WTC11 (cell line): Measurements from ENCODE around the gene DNAJC6. TPM values are rescaled to one million over a fixed set of nuclear protein-coding genes. Genes with fewer than 3 reads are reported as not detected.

ENCODE experiments used
- ATAC-seq: fragments of 200-7000 bp; cut with Tn5 transposase; 2 replicates; pipeline ENCODE4 v1.10.0; 2021; ENCODE audit warnings: mild to moderate bottlenecking, moderate library complexity
- CTCF ChIA-PET: fragments of 300-600 bp; sonication (Branson Sonifier 250); formaldehyde crosslinking; loops from one replicate; lab custom pipeline; 2021; ENCODE audit warnings: antibody characterized with exemption; lab: Charles Lee
- POLR2A ChIA-PET: fragments of 350-600 bp; sonication (Branson Sonifier 250); formaldehyde crosslinking; loops from one replicate; lab custom pipeline; 2021; ENCODE audit warnings: antibody characterized with exemption; lab: Charles Lee
- DNase-seq: peaks from one replicate; pipeline ENCODE4 v3.0.0; 2021; ENCODE audit warnings: low spot score
- H3K27ac Mint-ChIP-seq: 2 replicates; pipeline ENCODE4 v1.8.0; 2021; ENCODE audit warnings: mixed read lengths
- H3K27me3 Mint-ChIP-seq: 2 replicates; pipeline ENCODE4 v1.8.0; 2021; ENCODE audit warnings: low read depth, mild to moderate bottlenecking, moderate library complexity, mixed read lengths
- H3K36me3 Mint-ChIP-seq: 2 replicates; pipeline ENCODE4 v1.8.0; 2021; ENCODE audit warnings: mixed read lengths
- H3K4me1 Mint-ChIP-seq: 2 replicates; pipeline ENCODE4 v1.8.0; 2022; ENCODE audit warnings: mixed read lengths
- H3K4me3 Mint-ChIP-seq: 2 replicates; pipeline ENCODE4 v1.8.0; 2021; ENCODE audit warnings: mild to moderate bottlenecking, moderate library complexity, mixed read lengths
- H3K9me3 Mint-ChIP-seq: 2 replicates; pipeline ENCODE4 v1.8.0; 2021; ENCODE audit warnings: mixed read lengths
- ATF1 ChIP-seq: sonication (generic); formaldehyde crosslinking; IDR thresholded peaks from 2 replicates; pipeline ENCODE4 v1.8.1; 2023; ENCODE audit warnings: mild to moderate bottlenecking, moderate library complexity, missing genetic modification reagents
- ATF2 ChIP-seq: sonication (generic); formaldehyde crosslinking; IDR thresholded peaks from 2 replicates; pipeline ENCODE4 v1.8.1; 2022; ENCODE audit warnings: low read depth, missing genetic modification reagents, borderline replicate concordance
- ATF6 ChIP-seq: sonication (generic); formaldehyde crosslinking; IDR thresholded peaks from 2 replicates; pipeline ENCODE4 v1.8.1; 2023; ENCODE audit warnings: mild to moderate bottlenecking, missing genetic modification reagents
- CTCF ChIP-seq: fragments of 200-600 bp; IDR thresholded peaks from 2 replicates; pipeline ENCODE4 v1.8.0; 2022; ENCODE audit warnings: antibody characterized with exemption
- E2F4 ChIP-seq: sonication (generic); formaldehyde crosslinking; IDR thresholded peaks from 2 replicates; pipeline ENCODE4 v1.8.1; 2022; ENCODE audit warnings: low read depth, mild to moderate bottlenecking, moderate library complexity, missing genetic modification reagents, borderline replicate concordance
- ESRRA ChIP-seq: sonication (generic); formaldehyde crosslinking; IDR thresholded peaks from 2 replicates; pipeline ENCODE4 v1.8.1; 2022; ENCODE audit warnings: mild to moderate bottlenecking, missing genetic modification reagents, borderline replicate concordance
- ETV6 ChIP-seq: sonication (generic); formaldehyde crosslinking; IDR thresholded peaks from 2 replicates; pipeline ENCODE4 v1.8.1; 2022; ENCODE audit warnings: mild to moderate bottlenecking, missing genetic modification reagents
- FOXK1 ChIP-seq: sonication (generic); formaldehyde crosslinking; IDR thresholded peaks from 2 replicates; pipeline ENCODE4 v1.8.0; 2022; ENCODE audit warnings: mild to moderate bottlenecking, moderate library complexity, missing genetic modification reagents
- FOXP1 ChIP-seq: sonication (generic); formaldehyde crosslinking; IDR thresholded peaks from 2 replicates; pipeline ENCODE4 v1.8.0; 2022; ENCODE audit warnings: missing genetic modification reagents, mild to moderate bottlenecking, moderate library complexity, borderline replicate concordance
- GRHL2 ChIP-seq: fragments of 250-450 bp; sonication (Bioruptor Pico); IDR thresholded peaks from 2 replicates; pipeline ENCODE4 v1.8.0; 2022; ENCODE audit warnings: mild to moderate bottlenecking, moderate library complexity; ENCODE audit not compliant: insufficient replicate concordance, severe bottlenecking
- IRF2 ChIP-seq: sonication (generic); formaldehyde crosslinking; IDR thresholded peaks from 2 replicates; pipeline ENCODE4 v1.8.0; 2022; ENCODE audit warnings: low read depth, missing genetic modification reagents, borderline replicate concordance
- NFYB ChIP-seq: sonication (generic); formaldehyde crosslinking; conservative IDR thresholded peaks from 2 replicates; pipeline ENCODE4 v1.8.0; 2022; ENCODE audit warnings: low read depth, missing genetic modification reagents
- RORB ChIP-seq: fragments of 250-450 bp; sonication (Bioruptor Pico); IDR thresholded peaks from 2 replicates; pipeline ENCODE4 v1.9.0; 2021; ENCODE audit warnings: mild to moderate bottlenecking
- STAT6 ChIP-seq: sonication (generic); formaldehyde crosslinking; conservative IDR thresholded peaks from 2 replicates; pipeline ENCODE4 v1.8.1; 2023; ENCODE audit warnings: mild to moderate bottlenecking, low read depth, missing genetic modification reagents, moderate library complexity
- TCF7 ChIP-seq: sonication (generic); formaldehyde crosslinking; IDR thresholded peaks from 2 replicates; pipeline ENCODE4 v1.8.0; 2022; ENCODE audit warnings: mild to moderate bottlenecking, low read depth, missing genetic modification reagents, moderate library complexity
- USF2 ChIP-seq: sonication (generic); formaldehyde crosslinking; IDR thresholded peaks from 2 replicates; pipeline ENCODE4 v1.8.1; 2023; ENCODE audit warnings: mild to moderate bottlenecking, missing genetic modification reagents, moderate library complexity
- ZNF138 ChIP-seq: sonication (generic); formaldehyde crosslinking; conservative IDR thresholded peaks from 2 replicates; pipeline ENCODE4 v1.8.1; 2022; ENCODE audit warnings: mild to moderate bottlenecking, moderate library complexity, missing genetic modification reagents
- ZNF263 ChIP-seq: sonication (generic); formaldehyde crosslinking; IDR thresholded peaks from 2 replicates; pipeline ENCODE4 v1.8.1; 2022; ENCODE audit warnings: low read depth, mild to moderate bottlenecking, moderate library complexity, missing genetic modification reagents
- ZNF425 ChIP-seq: fragments of 250-450 bp; sonication (Bioruptor Pico); conservative IDR thresholded peaks from 2 replicates; pipeline ENCODE4 v1.9.0; 2021; ENCODE audit warnings: mild to moderate bottlenecking
- total RNA-seq: library from RNA; stranded (reverse); gene quantifications from 3 replicates; pipeline ENCODE4 v1.2.3, GENCODE V29; 2021

DNAJC6 gene
- total RNA-seq, 1 experiment from 2014 or later: 9.1 TPM

- Mint-ChIP-seq H3K27me3 (no peaks in the 10 kb centered on the region), H3K4me1 (peaks cover 7% of the 10 kb centered on the region), H3K27ac (no peak overlapping the region), H3K36me3 (no peaks in the 10 kb centered on the region), H3K9me3 (no peaks in the 10 kb centered on the region), H3K4me3 (no peak overlapping the region)
- DNase-seq (no peak), ATAC-seq (no peak)
- ChIA-PET POLR2A (no interaction called here), CTCF (no interaction called here)
- TF ChIP-seq FOXP1 (CRISPR knock-in tag) (no peak), CTCF (no peak), ATF1 (CRISPR knock-in tag) (no peak)
These were observed 88.7 kb downstream of the DNAJC6 start for GRCh38 chr1:65398083-65398482.

- DNase-seq (no peak), ATAC-seq (no peak)
- ChIA-PET POLR2A (no interaction called here), CTCF (no interaction called here)
- Mint-ChIP-seq H3K27ac (no peak overlapping the region), H3K36me3 (no peaks in the 10 kb centered on the region), H3K4me1 (peaks cover 7% of the 10 kb centered on the region), H3K9me3 (no peaks in the 10 kb centered on the region), H3K27me3 (no peaks in the 10 kb centered on the region), H3K4me3 (no peak overlapping the region)
- no peak for TF ChIP-seq ZNF425 (CRISPR knock-in tag)
- TF ChIP-seq ATF2: no peak
- no peak for TF ChIP-seq FOXK1 (CRISPR knock-in tag)
- TF ChIP-seq E2F4 (CRISPR knock-in tag): no peak
- TF ChIP-seq ESRRA (CRISPR knock-in tag): no peak
- TF ChIP-seq ATF6 (CRISPR knock-in tag): no peak
- TF ChIP-seq RORB: no peak
- TF ChIP-seq IRF2: no peak
These were observed 89.7 kb downstream of the DNAJC6 start for GRCh38 chr1:65399003-65399402.

- Mint-ChIP-seq H3K27ac (no peak overlapping the region), H3K4me1 (no peaks in the 10 kb centered on the region; the same call in 1 of the 2 replicates), H3K9me3 (no peaks in the 10 kb centered on the region), H3K27me3 (no peaks in the 10 kb centered on the region), H3K36me3 (no peaks in the 10 kb centered on the region), H3K4me3 (no peak overlapping the region)
- no peak for DNase-seq
- ATAC-seq: no peak
- ChIA-PET CTCF (no interaction called here), POLR2A (no interaction called here)
- TF ChIP-seq GRHL2 (CRISPR knock-in tag) (no peak), STAT6 (CRISPR knock-in tag) (no peak), NFYB (CRISPR knock-in tag) (no peak), ETV6 (CRISPR knock-in tag) (no peak), ZNF138 (CRISPR knock-in tag) (no peak), ZNF263 (no peak), TCF7 (CRISPR knock-in tag) (no peak), USF2 (no peak)
These were observed 92.3 kb downstream of the DNAJC6 start for GRCh38 chr1:65401612-65402011.
